ENCODE measurements around the gene RAB9B. TPM values are rescaled to one million over a fixed set of nuclear protein-coding genes. Genes with fewer than 3 reads are reported as not detected.
"Not testable (repeated sequence)": the region's sequence is repeated elsewhere in the genome, so short reads cannot be mapped to it uniquely, and the experiment has no call there.

Gene RAB9B
- total and polyA plus RNA-seq, 2 donors (not counting 1 experiment from before 2014, with no cell fraction given) = 0.43 to 0.44 TPM

GRCh38 chrX:103818842-103819619 is 13.0 kb downstream of the RAB9B start:
- ATAC-seq (ENCODE audit: low read depth) = no peak
- H3K79me2 ChIP-seq (ENCODE audit: control insufficient read depth, insufficient read depth, low read length) = no peaks in the 10 kb centered on the region
- Mint-ChIP-seq H3K27me3 (no peaks in the 10 kb centered on the region), H3K4me1 (no peaks in the 10 kb centered on the region), H3K27ac (no peak overlapping the region), H3K9me3 (ENCODE audit: insufficient read depth) (no peaks in the 10 kb centered on the region), H3K4me3 (no peak overlapping the region)
- H3K27me3 ChIP-seq (replicated peaks in 1 of 4; ENCODE audit: control extremely low read depth in 1 of 4, control insufficient read depth in 3 of 4, insufficient read depth in 4 of 4, low read length in 3 of 4) = no peaks in the 10 kb centered on the region
- no peak overlapping the region for H3K4me2 ChIP-seq (replicated peaks; ENCODE audit: low read depth, low read length, poor library complexity, severe bottlenecking)
- no peak overlapping the region for H2AFZ ChIP-seq (ENCODE audit: insufficient read depth, low read depth, low read length, poor library complexity, severe bottlenecking)
- H4K20me1 ChIP-seq (ENCODE audit: control insufficient read depth, insufficient read depth, low read length, poor library complexity, severe bottlenecking) = no peaks in the 10 kb centered on the region
- WGBS (ENCODE audit: insufficient coverage) = no CpG with 5 or more reads among the region's 7 CpGs
- no peak for DNase-seq
- H3K27ac ChIP-seq (ENCODE audit: low read length in 2 of 2) = no peak overlapping the region
- H3K36me3 ChIP-seq (replicated peaks in 1 of 2; ENCODE audit: control extremely low read depth in 1 of 2, control insufficient read depth in 1 of 2, extremely low read depth in 1 of 2, insufficient read depth in 2 of 2, low read length in 1 of 2) = no peaks in the 10 kb centered on the region
- no peak overlapping the region for H3K9ac ChIP-seq (ENCODE audit: low read length)
- ChIA-PET CTCF (interaction anchor here (0.9 to 2.5 kb wide), 3 partner anchors 107 to 286 kb away, joined by 3 to 12 read pairs (median 4); no protein-coding TSS in a partner anchor), POLR2A (no interaction called here)
- H3K9me3 ChIP-seq (ENCODE audit: control extremely low read depth in 1 of 3, control insufficient read depth in 2 of 3, insufficient read depth in 1 of 3, low read length in 2 of 3) = no peaks in the 10 kb centered on the region
- H3K4me1 ChIP-seq (ENCODE audit: control insufficient read depth in 2 of 2, insufficient read depth in 2 of 2, low read length in 2 of 2) = no peaks in the 10 kb centered on the region
- no peak overlapping the region for H3K4me3 ChIP-seq (ENCODE audit: control extremely low read depth in 1 of 5, extremely low read depth in 1 of 5, insufficient read depth in 1 of 5, low read depth in 2 of 5, low read length in 4 of 5)
- no peak for TF ChIP-seq CTCF (IDR thresholded peaks at IDR 0.05)
- TF ChIP-seq EZH2 (IDR thresholded peaks at IDR 0.05; ENCODE audit: borderline replicate concordance, insufficient read depth, low read depth, low read length, poor library complexity, severe bottlenecking) = no peak
- intact Hi-C loops (cut with micrococcal nuclease) = no loop called here

GRCh38 chrX:103817502-103817901 is 14.6 kb downstream of the RAB9B start:
- no peaks in the 10 kb centered on the region for H3K36me3 ChIP-seq (replicated peaks in 1 of 2; ENCODE audit: control extremely low read depth in 1 of 2, control insufficient read depth in 1 of 2, extremely low read depth in 1 of 2, insufficient read depth in 2 of 2, low read length in 1 of 2)
- ChIA-PET CTCF (interaction anchor here (1.3 to 2.5 kb wide), 4 partner anchors 17 to 284 kb away, joined by 3 to 12 read pairs (median 6); no protein-coding TSS in a partner anchor), POLR2A (no interaction called here)
- H3K79me2 ChIP-seq (ENCODE audit: control insufficient read depth, insufficient read depth, low read length) = no peaks in the 10 kb centered on the region
- H2AFZ ChIP-seq (ENCODE audit: insufficient read depth, low read depth, low read length, poor library complexity, severe bottlenecking) = no peak overlapping the region
- peak; percentile 64 for DNase-seq
- no peak overlapping the region for H3K4me3 Mint-ChIP-seq
- no peaks in the 10 kb centered on the region for H3K4me1 ChIP-seq (ENCODE audit: control insufficient read depth in 2 of 2, insufficient read depth in 2 of 2, low read length in 2 of 2)
- H3K27ac ChIP-seq (ENCODE audit: low read length in 2 of 2) = no peak overlapping the region
- H3K27me3 Mint-ChIP-seq = no peaks in the 10 kb centered on the region
- no peaks in the 10 kb centered on the region for H4K20me1 ChIP-seq (ENCODE audit: control insufficient read depth, insufficient read depth, low read length, poor library complexity, severe bottlenecking)
- WGBS (ENCODE audit: insufficient coverage) = no CpG with 5 or more reads among the region's 5 CpGs
- H3K27me3 ChIP-seq (replicated peaks in 1 of 4; ENCODE audit: control extremely low read depth in 1 of 4, control insufficient read depth in 3 of 4, insufficient read depth in 4 of 4, low read length in 3 of 4) = no peaks in the 10 kb centered on the region
- ATAC-seq (ENCODE audit: low read depth) = no peak
- no peak overlapping the region for H3K27ac Mint-ChIP-seq
- no peak overlapping the region for H3K9ac ChIP-seq (ENCODE audit: low read length)
- intact Hi-C loops (cut with micrococcal nuclease) = loop anchor here (1.0 kb wide), 2 partner anchors 106 to 128 kb away; no protein-coding TSS in a partner anchor
- peak; percentile 70 for TF ChIP-seq CTCF (IDR thresholded peaks at IDR 0.05)
- no peak for TF ChIP-seq EZH2 (IDR thresholded peaks at IDR 0.05; ENCODE audit: borderline replicate concordance, insufficient read depth, low read depth, low read length, poor library complexity, severe bottlenecking)
- no peaks in the 10 kb centered on the region for H3K4me1 Mint-ChIP-seq
- no peak overlapping the region for H3K4me2 ChIP-seq (replicated peaks; ENCODE audit: low read depth, low read length, poor library complexity, severe bottlenecking)
- H3K4me3 ChIP-seq (ENCODE audit: control extremely low read depth in 1 of 5, extremely low read depth in 1 of 5, insufficient read depth in 1 of 5, low read depth in 2 of 5, low read length in 4 of 5) = no peak overlapping the region
- no peaks in the 10 kb centered on the region for H3K9me3 ChIP-seq (ENCODE audit: control extremely low read depth in 1 of 3, control insufficient read depth in 2 of 3, insufficient read depth in 1 of 3, low read length in 2 of 3)
- no peaks in the 10 kb centered on the region for H3K9me3 Mint-ChIP-seq (ENCODE audit: insufficient read depth)

- H3K9ac ChIP-seq (ENCODE audit: low read length); H3K4me3 Mint-ChIP-seq; H3K79me2 ChIP-seq (ENCODE audit: control insufficient read depth, insufficient read depth, low read length); H3K4me1 Mint-ChIP-seq; H3K4me3 ChIP-seq (ENCODE audit: control extremely low read depth in 1 of 5, extremely low read depth in 1 of 5, insufficient read depth in 1 of 5, low read depth in 2 of 5, low read length in 4 of 5); H3K27me3 Mint-ChIP-seq; H3K9me3 ChIP-seq (ENCODE audit: control extremely low read depth in 1 of 3, control insufficient read depth in 2 of 3, insufficient read depth in 1 of 3, low read length in 2 of 3); H3K36me3 ChIP-seq (replicated peaks in 1 of 2; ENCODE audit: control extremely low read depth in 1 of 2, control insufficient read depth in 1 of 2, extremely low read depth in 1 of 2, insufficient read depth in 2 of 2, low read length in 1 of 2); H3K27ac Mint-ChIP-seq; POLR2A ChIA-PET; H3K9me3 Mint-ChIP-seq (ENCODE audit: insufficient read depth); H2AFZ ChIP-seq (ENCODE audit: insufficient read depth, low read depth, low read length, poor library complexity, severe bottlenecking); H3K27me3 ChIP-seq (replicated peaks in 1 of 4; ENCODE audit: control extremely low read depth in 1 of 4, control insufficient read depth in 3 of 4, insufficient read depth in 4 of 4, low read length in 3 of 4); H3K27ac ChIP-seq (ENCODE audit: low read length in 2 of 2); H3K4me2 ChIP-seq (replicated peaks; ENCODE audit: low read depth, low read length, poor library complexity, severe bottlenecking); H3K4me1 ChIP-seq (ENCODE audit: control insufficient read depth in 2 of 2, insufficient read depth in 2 of 2, low read length in 2 of 2); ATAC-seq (ENCODE audit: low read depth); H4K20me1 ChIP-seq (ENCODE audit: control insufficient read depth, insufficient read depth, low read length, poor library complexity, severe bottlenecking): not testable (repeated sequence)
- intact Hi-C loops (cut with micrococcal nuclease) = loop anchor here (1.0 kb wide), 2 partner anchors 106 to 128 kb away; no protein-coding TSS in a partner anchor
- peak; percentile 3 for DNase-seq
- WGBS (ENCODE audit: insufficient coverage) = no CpG with 5 or more reads among the region's 5 CpGs
- CTCF ChIA-PET = interaction anchor here (1.3 to 2.5 kb wide), 4 partner anchors 17 to 284 kb away, joined by 3 to 12 read pairs (median 6); no protein-coding TSS in a partner anchor
These were observed 15.0 kb downstream of the RAB9B start for GRCh38 chrX:103817101-103817500.

All from B cell (primary cell).